GM21423 (cell line): ENCODE measurements around the gene SF3B3.
"Not testable (repeated sequence)": the region's sequence is repeated elsewhere in the genome, so short reads cannot be mapped to it uniquely, and the experiment has no call there.

Source experiments
- ATAC-seq: cut with Tn5 transposase; IDR thresholded peaks from one replicate; pipeline ENCODE4 v1.9.1; 2021; ENCODE audit warnings: mild to moderate bottlenecking, moderate library complexity; ENCODE audit not compliant: unreplicated experiment

Gene SF3B3

GRCh38 chr16:70510216-70510615 is 13.4 kb upstream of the SF3B3 start:
- ATAC-seq = no peak

- no peak for ATAC-seq
These were observed 11.8 kb upstream of the SF3B3 start for GRCh38 chr16:70511833-70512232.

DNA sequence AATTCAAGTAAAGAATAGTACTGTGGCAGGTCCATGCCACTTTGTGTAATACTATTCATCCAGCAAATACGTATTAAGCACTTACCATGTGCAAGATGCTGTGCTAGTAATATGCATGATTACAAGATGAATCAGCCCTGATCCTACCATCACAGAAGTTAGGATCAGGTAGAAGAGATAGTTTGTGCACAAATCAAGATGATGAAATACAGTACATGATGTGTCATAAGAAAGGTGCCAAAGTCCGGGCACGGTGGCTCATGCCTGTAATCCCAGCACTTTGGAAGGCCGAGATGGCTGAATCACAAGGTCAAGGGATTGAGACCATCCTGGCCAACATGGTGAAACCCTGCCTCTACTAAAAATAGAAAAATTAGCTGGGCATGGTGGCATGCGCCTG is 11.2 kb upstream of the SF3B3 start:
- no peak for ATAC-seq

- ATAC-seq = no peak
These were observed 2.9 kb upstream of the SF3B3 start for GRCh38 chr16:70520612-70521297.

GRCh38 chr16:70522216-70523075 is 1.2 kb upstream of the SF3B3 start:
- ATAC-seq = no peak

GRCh38 chr16:70523076-70523742 is 407 bp upstream of the SF3B3 start, which contains the start of gene COG4:
TSS of gene COG4 (minus strand) at chr16:70523554. CDS start at chr16:70523543, 11 bp downstream.
- peak; percentile 73 for ATAC-seq

DNA sequence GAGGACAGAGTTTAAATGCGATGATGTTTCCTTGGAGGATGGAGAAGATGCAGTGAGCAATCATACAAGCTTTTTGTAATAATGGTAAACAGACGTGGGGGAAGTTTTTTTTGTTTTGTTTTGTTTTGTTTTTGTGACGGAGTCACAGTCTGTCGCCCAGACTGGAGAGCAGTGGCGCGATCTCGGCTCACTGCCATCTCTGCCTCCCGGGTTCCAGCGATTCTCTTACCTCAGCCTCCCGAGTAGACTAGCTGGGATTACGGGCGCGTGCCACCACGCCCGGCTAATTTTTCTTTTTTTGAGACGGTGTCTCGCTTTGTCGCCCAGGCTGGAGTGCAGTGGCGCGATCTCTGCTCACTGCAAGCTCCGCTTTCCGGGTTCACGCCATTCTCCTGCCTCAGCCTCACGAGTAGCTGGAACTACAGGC is 796 bp downstream of the SF3B3 start:
- ATAC-seq = peak; percentile 4

DNA sequence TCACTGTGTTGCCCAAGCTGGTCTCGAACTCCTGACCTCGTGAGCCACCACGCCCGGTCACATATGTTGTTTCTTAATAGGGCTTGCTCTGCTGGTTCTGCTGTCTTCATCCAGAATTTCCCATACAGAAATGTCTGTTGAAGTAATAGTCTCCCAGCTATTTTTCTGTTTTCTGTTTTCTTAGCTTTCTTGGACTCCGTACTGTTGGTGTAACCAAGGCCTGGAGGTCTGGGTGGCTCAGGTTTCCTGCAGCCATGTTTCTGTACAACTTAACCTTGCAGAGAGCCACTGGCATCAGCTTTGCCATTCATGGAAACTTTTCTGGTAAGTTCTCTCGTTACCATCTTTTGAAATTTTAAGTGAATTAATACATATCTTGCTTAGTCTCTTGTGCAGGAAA is 2.8 kb downstream of the SF3B3 start:
- no peak for ATAC-seq

DNA sequence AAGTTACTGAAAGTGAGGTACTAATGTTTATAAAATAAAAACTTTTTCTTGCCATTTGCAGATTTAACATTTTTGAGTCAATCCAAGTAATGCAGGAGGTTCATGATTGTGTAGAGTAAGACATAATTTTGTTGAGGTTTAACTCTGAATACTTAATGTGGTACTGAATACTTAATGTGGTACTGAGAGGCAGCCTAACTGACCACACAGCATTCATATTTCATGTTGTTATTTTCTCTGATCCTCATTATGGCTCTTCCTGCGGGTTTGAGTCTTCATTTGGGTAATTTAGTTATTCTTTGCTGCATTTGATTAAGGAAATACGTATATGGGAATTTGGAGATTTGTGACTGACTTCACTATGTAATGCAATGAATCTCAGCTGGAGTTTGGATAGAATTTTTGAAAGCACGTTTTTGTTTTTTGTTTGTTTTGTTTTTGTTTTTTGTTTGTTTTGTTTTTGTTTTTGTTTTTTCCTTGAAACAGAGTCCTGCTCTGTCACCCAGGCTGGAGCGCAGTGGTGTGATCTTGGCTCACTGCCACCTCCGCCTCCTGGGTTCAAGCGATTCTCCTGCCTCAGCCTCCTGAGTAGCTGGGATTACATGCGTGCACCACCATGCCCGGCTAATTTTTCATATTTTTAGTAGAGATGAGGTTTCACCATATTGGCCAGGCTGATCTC is 3.8 kb downstream of the SF3B3 start:
- ATAC-seq = no peak

DNA sequence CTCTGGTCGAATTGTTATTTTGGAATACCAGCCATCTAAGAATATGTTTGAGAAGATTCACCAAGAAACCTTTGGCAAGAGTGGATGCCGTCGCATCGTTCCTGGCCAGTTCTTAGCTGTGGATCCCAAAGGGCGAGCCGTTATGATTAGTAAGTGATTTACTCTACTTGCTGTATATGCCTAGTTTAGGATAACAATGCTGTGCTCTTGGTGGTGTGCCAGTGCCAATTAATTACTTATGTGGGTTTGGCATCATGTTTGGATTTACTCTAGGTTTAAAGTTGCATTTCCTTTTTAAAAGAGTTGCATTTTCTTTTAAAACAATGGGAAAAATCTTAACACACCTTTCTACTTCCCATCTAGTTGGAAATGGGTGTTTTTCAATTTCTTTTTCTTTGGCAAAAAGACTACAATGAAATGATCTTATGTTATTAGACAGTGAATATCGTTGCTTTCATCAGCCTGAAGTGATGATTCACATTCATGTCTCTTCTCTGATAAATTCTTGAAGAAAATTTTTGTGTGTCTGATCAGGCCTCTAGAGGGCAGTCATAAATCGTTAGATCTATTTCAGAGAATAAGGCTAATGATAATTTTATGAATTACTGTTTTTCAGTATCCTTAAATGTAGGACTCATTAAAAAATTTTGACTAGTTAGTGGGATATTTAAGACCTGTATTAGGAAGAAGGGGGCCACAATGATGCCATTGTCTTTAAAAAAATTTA is 5.6 kb downstream of the SF3B3 start:
- ATAC-seq = no peak

GRCh38 chr16:70529954-70530353 is 6.3 kb downstream of the SF3B3 start:
- ATAC-seq = not testable (repeated sequence)

DNA sequence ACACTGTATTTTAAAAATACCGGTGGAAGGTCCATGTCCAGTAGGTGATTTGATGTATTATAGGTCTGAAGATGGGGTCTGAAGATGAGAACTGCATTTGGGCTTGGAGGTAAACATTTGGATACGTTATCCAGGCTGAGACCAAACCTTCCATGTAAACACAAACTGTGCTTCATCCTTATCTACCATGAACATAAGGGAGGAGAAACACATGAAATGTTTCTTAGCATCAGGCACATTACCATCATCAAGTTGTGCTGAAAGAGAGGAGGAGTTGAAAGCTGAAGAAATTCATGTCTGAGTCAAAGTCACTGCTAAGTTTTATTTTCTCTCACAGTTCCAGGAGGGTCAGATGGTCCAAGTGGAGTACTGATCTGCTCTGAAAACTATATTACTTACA is 11.4 kb downstream of the SF3B3 start:
- no peak for ATAC-seq

DNA sequence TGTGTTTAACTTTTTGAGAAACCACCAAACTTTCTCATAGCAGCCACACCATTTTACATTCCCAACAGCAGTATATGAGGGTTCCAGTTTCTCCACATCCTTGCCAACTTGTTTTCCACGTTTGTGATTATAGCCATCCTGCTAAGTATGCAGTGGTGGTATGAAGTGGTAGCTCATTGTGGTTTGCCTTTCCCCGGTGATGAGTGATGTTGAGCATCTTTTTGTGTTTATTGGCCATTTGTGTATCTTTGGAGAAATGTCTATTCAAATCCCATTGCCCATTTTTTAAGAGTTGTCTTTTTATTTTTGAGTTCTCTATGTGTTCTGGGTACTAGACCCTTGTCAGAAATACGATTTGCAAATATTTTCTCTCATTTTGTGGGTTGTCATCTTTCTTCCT is 17.4 kb downstream of the SF3B3 start:
- no peak for ATAC-seq

DNA sequence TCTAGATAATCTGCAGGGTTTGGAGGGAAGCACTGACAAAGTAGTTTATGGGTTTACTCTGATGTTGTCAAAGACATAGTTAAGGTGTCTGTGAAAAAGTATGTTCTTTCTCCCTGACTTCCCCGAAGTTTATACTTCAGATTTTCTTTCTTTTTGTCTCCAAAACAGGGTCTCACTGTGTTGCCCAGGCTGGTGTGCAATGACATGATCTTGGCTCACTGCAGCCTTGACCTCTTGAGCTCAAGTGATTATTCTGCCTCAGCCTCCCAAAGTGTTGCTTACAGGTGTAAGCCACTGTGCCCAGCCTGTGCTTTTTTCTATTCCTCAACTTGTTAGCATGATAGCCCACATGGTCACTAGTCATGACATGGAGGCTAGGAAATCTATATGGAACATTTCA is 20.9 kb downstream of the SF3B3 start:
- no peak for ATAC-seq

DNA sequence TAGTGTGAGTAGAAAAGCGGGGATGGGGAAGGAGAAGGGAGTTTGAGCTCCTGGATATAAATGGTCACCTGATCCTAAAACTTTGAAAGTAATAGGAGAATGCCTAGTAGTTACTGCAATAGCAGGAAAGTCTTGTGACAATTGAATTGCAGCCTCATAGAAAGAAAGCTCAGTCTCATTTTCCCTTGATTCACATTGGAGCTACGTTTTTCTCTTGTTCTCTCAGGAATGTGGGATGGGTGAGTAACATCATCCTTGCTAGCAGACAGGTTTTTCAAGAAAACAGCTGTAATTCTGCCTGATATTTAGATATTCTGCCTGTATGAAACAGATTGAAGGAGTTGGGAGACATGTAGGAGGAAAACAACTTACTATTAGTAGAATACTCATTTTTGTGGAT is 25.3 kb downstream of the SF3B3 start:
- ATAC-seq = no peak

DNA sequence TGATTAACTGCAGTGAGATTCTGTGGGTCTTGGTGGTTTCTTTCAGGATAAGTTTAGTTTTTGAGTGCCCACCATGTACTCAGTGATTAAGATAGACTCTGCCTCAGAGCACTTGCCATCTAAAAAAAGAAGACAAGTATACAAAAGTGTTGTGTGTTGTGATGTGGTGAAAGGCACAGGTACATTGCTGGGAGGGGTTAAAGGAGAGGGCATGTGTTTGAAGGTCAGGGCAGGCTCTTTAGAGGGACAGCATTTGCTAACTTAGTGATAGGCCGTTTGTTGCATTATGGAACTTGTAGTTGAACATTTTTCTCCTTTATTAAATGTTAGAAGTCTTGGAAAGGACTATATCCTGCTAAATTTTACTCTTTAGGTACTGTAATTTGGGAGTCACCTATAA is 26.5 kb downstream of the SF3B3 start:
- ATAC-seq = no peak

DNA sequence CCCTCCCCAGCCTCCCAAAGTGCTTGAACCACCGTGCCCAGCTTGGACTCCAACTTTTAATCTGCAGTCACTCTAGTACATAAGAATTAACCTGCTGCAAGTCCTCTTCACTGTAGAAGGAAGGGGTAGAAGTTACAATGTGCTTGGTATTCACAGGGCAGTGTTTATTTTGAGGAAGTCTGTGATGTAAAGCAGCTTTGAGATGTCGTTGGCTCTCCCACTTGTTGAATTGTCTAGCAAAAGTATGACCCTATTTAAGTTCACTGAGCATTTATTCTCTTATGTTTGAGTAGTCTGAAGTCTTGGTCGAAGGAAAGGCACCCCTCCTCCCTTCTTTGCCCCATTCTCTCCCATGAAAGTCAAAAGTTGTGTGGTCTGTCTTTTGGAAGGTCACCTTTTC is 28.2 kb downstream of the SF3B3 start:
- ATAC-seq = no peak

- no peak for ATAC-seq
These were observed 29.1 kb downstream of the SF3B3 start for GRCh38 chr16:70552675-70553074.

- no peak for ATAC-seq
These were observed 30.0 kb downstream of the SF3B3 start for GRCh38 chr16:70553645-70554044.

- ATAC-seq = no peak
These were observed 32.4 kb downstream of the SF3B3 start for GRCh38 chr16:70556063-70556462.
